Activated CD8-positive, alpha-beta memory T cell treated with anti-CD3 and anti-CD28 coated beads for 1 hour (primary cell): Measurements from ENCODE around the gene C20orf202.
"Not testable (repeated sequence)": the region's sequence is repeated elsewhere in the genome, so short reads cannot be mapped to it uniquely, and the experiment has no call there.

Experiments
- DNase-seq, 2 donors: peaks; one replicate each; pipeline ENCODE4 v3.0.0-alpha.2; 2020; ENCODE audit warnings: low read depth in 1 of 2; ENCODE audit errors: extremely low read depth in 1 of 2

The C20orf202 gene

DNA sequence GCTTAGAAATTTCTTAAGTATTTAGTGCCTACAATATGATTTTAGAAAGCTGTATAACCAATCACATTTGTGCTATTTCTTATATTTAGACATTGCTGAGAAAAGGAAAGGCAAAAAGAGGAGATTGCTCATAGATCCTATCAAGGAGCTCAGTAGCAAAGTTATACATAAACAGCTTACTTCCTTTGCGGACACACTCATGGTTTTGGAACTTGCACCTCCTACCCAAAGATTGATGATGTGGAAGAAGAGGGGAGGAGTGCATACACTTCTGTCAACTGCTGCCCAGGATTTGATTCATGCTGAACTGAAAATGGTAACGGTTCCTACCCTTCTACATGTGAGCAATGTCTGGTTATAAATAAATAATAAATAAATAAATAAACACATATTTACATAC, 39.3 kb downstream of the C20orf202 start:
- DNase-seq: no peak

DNA sequence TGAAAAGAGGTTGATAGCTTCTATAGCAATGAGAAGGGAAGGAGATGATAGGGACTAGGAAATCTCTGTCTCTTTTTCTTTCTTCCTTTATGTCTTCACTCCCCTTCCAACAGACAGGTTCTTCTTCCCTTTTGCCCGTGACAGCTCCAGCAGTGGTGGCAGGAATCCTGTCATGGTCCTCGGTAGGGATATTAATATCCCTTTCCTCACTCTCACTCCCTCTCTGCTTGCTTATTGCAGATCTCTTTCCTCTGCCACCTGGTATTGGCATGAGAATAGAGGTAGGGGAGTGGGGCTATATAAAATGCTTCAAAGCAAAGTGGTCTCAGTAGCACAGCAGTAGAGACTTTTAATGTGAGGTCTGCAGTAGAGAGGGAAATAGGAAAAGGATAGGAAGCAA, 42.3 kb downstream of the C20orf202 start:
- DNase-seq: no peak

DNA sequence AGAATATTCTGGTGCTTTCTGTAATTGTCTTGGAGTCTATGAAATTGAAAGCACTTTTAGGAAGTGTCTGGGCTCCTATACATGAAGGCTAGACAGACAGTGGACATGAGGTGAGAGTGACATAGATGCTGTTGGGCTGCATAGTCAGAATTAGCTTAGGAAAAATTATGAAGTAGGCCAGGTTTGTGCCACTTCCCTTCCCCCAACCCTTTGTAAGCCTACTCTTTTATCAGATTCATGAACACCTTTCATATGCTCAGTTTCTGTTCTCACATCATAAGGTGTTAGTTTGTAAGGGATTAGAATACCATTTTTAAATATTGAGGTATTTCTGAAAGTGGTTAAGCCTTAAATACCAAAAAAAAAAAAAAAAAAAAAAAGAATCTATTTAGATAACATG, 44.4 kb downstream of the C20orf202 start:
- DNase-seq: no peak

DNA sequence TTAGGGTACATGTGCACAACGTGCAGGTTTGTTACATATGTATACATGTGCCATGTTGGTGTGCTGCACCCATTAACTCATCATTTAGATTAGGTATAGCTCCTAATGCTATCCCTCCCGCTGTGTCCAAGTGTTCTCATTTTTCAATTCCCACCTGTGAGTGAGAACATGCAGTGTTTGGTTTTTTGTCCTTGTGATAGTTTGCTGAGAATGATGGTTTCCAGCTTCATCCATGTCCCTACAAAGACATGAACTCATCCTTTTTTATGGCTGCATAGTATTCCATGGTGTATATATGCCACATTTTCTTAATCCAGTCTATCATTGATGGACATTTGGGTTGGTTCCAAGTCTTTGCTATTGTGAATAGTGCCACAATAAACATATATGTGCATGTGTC, 47.0 kb downstream of the C20orf202 start:
- DNase-seq: not testable (repeated sequence)

DNA sequence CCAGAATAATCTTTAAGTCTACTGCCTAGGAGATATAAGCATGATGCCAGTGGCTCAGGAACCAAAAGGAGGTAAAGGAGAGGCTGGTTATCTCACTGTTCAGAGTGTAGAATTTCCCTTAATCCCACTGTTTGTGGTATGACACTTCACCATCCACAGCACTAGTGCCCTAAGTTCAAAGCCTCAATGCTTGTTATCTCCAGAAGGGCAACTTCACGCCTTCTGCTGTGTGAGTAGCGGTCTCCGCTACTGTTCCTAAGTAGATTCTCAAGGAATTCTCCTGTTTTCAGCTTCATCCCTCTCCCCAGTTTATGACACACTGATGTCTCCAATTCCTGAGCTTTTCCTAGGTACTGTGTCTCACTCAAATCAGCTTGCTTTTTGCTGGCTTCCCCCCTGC, 49.2 kb downstream of the C20orf202 start:
- no peak for DNase-seq

DNA sequence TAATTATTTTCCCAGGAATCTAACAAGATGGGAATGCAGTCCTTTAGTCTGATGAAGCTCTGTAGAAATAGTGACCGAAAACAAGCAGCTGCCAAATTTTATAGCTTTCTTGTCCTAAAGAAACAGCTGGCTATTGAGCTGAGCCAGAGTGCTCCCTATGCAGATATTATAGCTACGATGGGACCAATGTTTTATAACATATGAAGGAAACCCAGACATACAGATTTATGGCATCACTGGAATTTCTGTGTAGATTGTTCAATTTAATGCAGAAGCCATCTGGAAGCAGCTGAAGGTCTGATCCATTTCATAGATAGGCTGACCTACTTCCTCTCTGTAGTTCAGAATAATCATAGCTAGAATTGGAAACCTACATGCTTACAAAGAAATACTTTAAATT, 51.0 kb downstream of the C20orf202 start:
- no peak for DNase-seq

DNA sequence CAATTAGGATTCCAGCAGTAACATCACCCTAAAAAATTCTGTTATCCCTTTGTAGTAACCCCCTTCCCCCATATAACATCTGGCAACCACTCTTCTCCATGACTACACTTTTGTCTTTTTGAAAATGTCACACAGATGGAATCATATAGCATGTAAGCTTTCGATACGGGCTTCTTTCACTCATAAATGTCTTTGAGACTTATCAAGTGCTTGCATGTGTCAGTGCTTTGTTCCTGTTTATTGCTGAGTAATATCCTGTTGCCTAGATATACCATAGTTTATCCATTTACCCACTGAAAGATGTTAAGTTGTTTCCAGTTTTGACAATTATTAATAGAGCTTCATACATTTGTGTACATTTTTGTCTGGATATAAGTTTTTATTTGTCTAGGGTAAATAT, 52.4 kb downstream of the C20orf202 start:
- DNase-seq: no peak
